Activated CD8-positive, alpha-beta memory T cell treated with anti-CD3 and anti-CD28 coated beads for 36 hours (primary cell): ENCODE measurements around the gene FSD1L. TPM values are rescaled to one million over a fixed set of nuclear protein-coding genes. Genes with fewer than 3 reads are reported as not detected.
"Not testable (repeated sequence)": the region's sequence is repeated elsewhere in the genome, so short reads cannot be mapped to it uniquely, and the experiment has no call there.

Source experiments
- CTCF ChIA-PET: fragments of 350-600 bp; sonication (Branson Sonifier 250); formaldehyde crosslinking; loops from one replicate; lab custom pipeline; 2021; ENCODE audit warnings: antibody characterized with exemption; lab: Charles Lee
- POLR2A ChIA-PET: fragments of 350-600 bp; sonication (Branson Sonifier 250); formaldehyde crosslinking; loops from one replicate; lab custom pipeline; 2021; ENCODE audit warnings: antibody characterized with exemption; lab: Charles Lee
- total RNA-seq, 2 experiments: library from RNA; stranded (reverse); gene quantifications; one replicate each; pipeline ENCODE4 v1.2.3, GENCODE V29; 2021

Gene FSD1L
- total RNA-seq, 2 experiments from 2014 or later, result 3.2 to 5.1 TPM

GRCh38 chr9:105466898-105467455 is 19.1 kb downstream of the FSD1L start:
- CTCF ChIA-PET, result no interaction called here
- POLR2A ChIA-PET, result no interaction called here

- CTCF ChIA-PET, result no interaction called here
- POLR2A ChIA-PET, result no interaction called here
Observed at GRCh38 chr9:105468875-105469274, 21.0 kb downstream of the FSD1L start.

GRCh38 chr9:105473221-105473620 is 25.4 kb downstream of the FSD1L start:
- ChIA-PET POLR2A (no interaction called here), CTCF (no interaction called here)

DNA sequence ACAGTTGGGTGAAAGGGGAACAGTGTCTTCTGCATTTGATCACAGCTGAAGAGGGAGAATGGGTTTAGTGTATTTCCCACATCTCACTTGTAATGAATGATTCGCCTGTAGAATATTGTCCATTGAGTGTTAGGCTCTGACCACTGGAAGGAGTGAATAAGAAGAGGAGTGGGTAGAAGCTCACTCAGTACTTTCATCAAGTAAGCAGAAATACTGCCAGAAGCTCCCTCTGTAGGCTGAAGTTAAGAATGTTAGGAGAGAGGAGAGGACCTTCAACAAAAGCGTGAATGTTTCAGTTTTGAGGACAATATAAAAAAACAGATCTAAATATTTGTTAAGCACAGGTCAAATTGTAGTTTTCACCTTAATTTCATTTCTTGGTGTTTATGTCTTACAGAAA is 27.5 kb downstream of the FSD1L start:
- CTCF ChIA-PET, result no interaction called here
- POLR2A ChIA-PET, result no interaction called here

DNA sequence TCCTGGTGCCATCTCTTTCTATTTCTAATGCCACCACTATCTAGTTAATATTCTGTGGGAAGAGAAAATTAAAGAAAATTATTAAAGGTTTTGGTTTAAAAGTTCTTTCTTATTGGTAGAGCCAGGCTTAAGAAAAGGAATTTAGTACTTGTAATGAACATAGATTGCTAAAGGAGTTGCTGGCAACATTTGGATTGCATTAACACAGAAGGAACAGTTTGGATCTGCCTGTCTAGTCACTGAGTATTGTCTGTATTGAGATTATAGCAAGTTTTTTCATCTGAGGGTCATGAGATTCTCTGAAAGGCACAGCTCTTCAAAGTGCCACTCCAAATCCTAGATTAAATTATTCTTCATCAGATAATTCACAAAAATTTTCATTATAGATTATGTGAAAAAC is 32.0 kb downstream of the FSD1L start:
- ChIA-PET POLR2A (no interaction called here), CTCF (no interaction called here)

GRCh38 chr9:105483618-105484017 is 35.8 kb downstream of the FSD1L start:
- ChIA-PET POLR2A (no interaction called here), CTCF (no interaction called here)

DNA sequence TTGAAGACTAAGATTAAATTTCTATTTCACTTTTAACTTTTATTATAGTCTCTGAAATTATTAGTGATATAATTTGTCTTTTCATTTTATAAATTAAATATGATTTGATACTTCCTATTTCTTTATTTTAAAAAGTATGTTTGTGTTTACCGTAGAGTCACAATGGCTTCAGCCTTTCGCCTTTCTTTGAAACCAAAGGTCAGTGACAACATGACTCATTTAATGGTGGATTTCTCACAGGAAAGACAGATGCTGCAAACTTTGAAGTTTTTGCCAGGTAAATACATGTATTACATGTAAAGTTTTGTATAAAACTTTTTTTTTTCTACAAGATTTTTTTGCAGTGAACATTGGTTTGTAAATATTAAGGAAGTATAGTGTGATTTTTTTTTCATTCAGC is 36.4 kb downstream of the FSD1L start:
- ChIA-PET POLR2A (no interaction called here), CTCF (no interaction called here)

GRCh38 chr9:105485131-105485530 is 37.3 kb downstream of the FSD1L start:
- POLR2A ChIA-PET, result no interaction called here
- CTCF ChIA-PET, result no interaction called here

DNA sequence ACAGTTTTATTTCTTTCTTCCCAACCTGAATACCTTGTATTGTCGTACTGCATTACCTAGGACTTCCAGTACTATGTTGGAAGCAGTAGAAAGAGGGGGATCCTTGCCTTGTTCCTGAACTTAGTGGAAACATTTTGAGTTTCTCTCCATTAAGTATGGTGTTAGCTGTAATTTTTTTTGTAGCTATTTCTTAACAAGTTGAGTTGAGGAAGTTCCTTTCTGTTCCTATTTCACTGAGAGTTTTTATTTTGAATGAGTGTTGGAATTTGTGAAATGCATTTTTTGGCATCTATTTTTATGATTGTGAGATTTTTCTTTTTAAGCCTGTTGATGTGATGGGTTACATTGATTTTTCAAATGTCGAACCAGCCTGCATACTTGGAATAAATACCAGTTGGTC is 49.0 kb downstream of the FSD1L start:
- CTCF ChIA-PET, result no interaction called here

DNA sequence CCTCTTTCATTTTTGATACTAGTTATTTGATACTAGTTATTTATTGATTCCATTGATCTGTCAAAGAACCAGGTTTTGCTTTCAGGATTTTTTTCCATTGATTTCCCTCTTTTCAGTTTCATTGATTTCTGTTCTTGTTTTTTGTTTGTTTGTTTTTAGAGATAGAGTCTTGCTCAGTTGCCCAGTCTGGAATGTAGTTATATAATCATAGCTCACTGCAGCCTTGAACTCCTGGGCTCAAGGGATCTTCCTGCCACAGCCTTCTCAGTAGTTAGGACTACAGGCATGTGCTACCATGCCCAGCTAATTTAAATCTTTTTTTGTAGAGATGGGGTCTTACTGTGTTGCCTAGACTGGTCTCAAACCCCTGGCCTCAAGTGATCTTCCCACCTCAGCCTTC is 49.9 kb downstream of the FSD1L start:
- POLR2A ChIA-PET, result no interaction called here
- CTCF ChIA-PET, result no interaction called here

More for the DNA sequence above, 49.0 kb downstream of the FSD1L start:
- POLR2A ChIA-PET, result no interaction called here

DNA sequence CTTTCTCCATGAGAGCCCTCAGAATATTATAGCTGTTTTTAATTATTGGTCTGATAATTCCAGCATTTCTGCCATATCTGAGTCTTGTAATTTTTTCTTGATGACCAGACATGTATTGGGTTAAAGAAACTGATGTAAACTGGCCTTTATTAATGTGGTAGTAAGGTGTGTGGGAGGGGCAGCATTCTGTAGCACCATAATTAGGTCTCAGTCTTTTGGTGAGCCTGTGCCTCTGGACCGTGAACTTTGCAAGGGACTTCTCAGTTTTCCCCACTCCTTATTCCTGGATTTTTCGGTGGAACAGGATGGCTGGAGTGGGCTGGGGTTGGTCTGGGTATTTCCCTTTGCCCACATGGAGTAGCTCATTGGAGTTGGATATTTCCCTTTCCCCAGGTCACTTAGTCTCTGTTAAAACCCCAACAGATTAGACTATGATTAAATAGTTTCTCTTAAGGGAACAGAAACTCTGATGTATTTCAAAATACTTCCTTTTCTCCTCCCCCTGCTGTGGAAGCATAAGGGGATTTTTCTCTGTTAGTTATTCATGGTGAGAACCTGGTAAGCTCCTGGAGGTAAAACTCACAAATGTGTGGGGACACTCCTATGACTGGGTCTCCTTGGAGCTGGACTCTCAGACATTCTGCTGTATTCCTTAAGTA is 52.4 kb downstream of the FSD1L start:
- ChIA-PET CTCF (interaction anchor here (0.6 kb wide), 1 partner anchor 19 kb away, joined by 3 read pairs; no protein-coding TSS in a partner anchor), POLR2A (no interaction called here)

- ChIA-PET CTCF (no interaction called here), POLR2A (no interaction called here)
Observed at GRCh38 chr9:105501414-105501813, 53.6 kb downstream of the FSD1L start.

GRCh38 chr9:105502276-105502675 is 54.4 kb downstream of the FSD1L start:
- POLR2A ChIA-PET, result no interaction called here
- CTCF ChIA-PET, result no interaction called here

DNA sequence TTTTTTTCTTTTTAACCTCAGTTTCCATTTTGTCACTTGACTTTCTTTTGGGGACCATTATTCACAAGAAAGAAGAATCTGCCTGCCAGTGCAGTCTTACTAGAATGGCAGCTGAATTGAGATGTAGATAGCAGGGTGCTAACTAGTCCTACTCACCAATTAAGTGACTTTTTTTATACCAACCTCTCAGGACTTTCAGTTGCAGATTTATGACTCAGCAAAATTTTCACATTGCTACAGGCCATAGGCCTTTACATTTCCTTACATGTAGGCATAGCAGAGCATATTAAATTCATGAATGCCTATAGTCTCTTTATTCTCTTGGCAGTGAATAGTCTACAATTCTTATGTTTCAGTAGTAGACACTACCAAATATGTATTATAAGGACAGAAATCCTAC is 56.0 kb downstream of the FSD1L start:
- POLR2A ChIA-PET, result no interaction called here
- CTCF ChIA-PET, result no interaction called here

DNA sequence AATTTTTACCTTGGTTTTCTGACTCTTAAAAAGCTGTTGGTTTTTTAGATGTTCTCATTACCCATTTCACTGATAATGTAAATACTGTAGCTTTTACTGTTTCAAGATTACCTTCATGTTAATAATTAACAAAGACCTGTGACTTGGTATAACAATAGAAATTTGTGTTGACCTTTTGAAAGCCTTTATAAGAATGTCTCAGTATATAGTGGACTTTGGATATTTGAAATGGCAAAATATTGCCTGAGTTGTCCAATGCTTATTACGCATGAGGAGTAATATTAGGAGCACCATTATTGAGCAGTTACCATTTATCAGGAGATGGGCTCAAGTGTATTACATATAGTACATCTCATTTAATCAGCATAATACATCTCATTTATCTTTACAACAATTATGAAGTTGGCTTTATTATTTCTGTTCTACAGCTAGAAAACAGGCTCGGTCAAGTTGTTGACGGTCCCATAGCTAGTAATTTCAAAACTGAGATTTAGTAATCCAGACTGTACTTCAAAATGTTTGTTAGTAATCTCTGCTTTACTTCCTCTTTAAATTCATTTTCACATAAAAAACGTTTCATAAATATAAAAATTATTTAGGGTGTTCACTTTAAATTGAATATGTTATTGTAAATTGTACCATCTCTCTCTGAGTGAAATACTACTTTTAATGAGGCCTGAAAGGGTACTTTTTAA is 59.4 kb downstream of the FSD1L start:
- POLR2A ChIA-PET, result no interaction called here

GRCh38 chr9:105508530-105508929 is 60.7 kb downstream of the FSD1L start:
- CTCF ChIA-PET, result no interaction called here
- POLR2A ChIA-PET, result no interaction called here

More for the DNA sequence above, 59.4 kb downstream of the FSD1L start:
- CTCF ChIA-PET, result no interaction called here

DNA sequence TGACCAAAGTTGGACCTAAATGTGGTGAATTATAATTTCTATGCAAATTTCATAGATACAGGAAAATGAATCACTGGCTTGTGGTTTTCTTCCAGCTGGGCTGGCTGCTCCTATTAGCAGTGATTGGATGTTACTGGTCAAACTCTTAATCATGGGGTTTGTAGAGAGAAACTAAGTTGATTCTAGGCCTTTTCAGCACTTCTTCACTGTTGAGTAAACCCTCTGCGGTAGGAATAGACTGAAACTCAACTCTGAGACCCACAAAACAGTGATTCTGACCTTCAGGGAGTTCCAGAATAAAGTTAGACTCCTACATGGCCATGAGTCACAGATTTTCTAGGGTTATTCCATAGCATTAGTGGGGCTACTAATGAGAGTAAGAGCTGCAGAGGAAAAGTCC is 62.2 kb downstream of the FSD1L start:
- CTCF ChIA-PET, result no interaction called here
- POLR2A ChIA-PET, result no interaction called here

- CTCF ChIA-PET, result interaction anchor here (0.6 kb wide), 1 partner anchor 207 kb away, joined by 3 read pairs; no protein-coding TSS in a partner anchor
- POLR2A ChIA-PET, result no interaction called here
Observed at GRCh38 chr9:105511446-105511845, 63.6 kb downstream of the FSD1L start.

GRCh38 chr9:105515811-105516413 is 68.1 kb downstream of the FSD1L start:
- ChIA-PET CTCF (no interaction called here), POLR2A (no interaction called here)

- CTCF ChIA-PET, POLR2A ChIA-PET: not testable (repeated sequence)
Observed at GRCh38 chr9:105519710-105520369, 72.0 kb downstream of the FSD1L start.
